CD4-positive, alpha-beta T cell treated with Interleukin-4 for 1 hour (primary cell): ENCODE data around the gene EXT2.

Experiments
- DNase-seq, 2 donors: peaks; one replicate each; pipeline ENCODE4 v3.0.0-alpha.2; 2020 to 2022

The EXT2 gene

DNA sequence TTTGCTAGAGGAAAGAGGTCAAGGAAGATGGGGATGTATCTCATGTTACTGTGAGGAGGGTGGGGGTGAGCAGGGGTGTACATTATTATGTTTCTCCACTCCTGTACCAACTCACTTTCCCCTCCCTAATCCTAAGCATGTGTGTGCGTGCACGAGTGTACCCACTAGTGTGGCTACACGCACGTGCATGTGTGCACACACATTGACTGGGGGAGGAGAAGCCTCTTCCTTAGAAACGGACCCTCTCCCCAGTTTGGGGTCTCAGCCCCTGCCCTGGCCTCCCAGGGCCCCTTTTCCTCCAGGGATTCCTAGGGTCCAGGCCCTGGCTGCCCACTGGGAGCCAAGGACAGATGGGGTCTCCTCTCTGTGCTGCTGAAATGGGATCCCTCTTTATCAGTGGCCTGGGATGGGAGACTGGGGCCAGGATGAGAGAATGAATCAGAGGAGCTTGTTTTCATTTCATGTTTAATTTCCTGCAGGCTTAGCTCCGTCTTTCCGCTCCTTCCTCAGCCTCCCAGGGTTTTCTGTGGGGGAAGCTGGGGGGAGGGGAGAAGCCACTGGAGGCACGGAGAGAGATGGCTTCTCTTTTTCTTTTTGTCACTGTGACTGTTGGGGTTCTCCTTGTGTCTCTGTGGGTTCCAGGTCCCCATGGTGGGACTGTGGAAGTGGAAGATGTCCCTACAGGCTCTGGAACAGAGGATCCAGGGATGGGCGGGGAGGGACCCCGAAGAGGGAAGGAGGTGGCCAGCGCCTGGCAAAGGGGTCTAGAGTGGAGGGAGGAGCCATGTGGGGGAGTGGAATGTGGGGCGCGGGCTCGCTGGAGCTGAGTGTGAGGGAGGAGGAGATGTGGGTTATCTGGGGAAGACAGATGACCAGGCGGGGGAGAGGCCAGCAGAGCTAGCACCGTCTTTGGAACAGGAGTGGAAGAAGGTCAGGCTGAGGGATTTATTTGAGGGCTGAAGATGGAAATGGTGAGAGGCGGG is 174.2 kb downstream of the EXT2 start:
- DNase-seq, result no peak

DNA sequence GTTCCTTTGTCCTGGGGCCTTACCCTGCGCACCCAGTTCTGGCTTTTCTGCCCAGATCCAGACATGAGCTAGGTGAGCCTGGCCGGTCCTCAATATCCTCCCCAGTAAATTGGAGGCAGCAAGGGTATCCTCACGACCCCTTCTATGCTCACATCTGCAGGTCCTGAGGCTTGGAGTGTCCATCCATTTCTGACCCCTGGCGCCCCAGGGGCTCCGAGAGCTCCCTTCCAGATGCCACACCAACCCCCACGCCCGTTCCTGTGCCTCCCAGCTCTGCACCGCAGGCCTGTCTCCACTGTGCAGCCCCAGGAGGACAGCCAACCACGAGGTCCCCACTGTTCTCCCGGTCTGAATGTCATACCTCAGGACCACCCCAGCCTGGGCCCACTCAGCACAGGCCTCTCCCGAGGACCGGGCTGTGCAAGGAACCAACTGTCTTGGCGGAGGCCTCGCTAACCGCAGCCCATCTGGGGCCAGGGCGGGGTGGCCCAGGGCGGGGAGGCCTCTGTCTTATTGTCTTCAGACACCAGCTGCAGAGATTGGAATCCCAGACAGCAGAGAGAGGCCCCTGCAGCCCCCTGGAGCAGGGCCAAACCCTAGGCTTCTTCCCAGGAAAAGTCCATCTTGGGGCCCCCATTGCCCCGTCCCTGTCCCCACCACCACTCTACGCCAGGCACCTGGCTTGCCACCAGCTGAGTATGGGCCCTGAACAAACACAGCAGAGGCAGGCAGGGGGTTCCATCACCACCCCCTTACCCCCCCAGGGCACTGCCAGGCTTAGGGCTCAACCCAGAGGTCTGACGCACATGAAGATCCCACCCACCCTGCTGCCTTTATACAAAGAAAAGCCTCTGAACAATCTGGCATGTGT is 175.2 kb downstream of the EXT2 start:
- DNase-seq, result no peak

DNA sequence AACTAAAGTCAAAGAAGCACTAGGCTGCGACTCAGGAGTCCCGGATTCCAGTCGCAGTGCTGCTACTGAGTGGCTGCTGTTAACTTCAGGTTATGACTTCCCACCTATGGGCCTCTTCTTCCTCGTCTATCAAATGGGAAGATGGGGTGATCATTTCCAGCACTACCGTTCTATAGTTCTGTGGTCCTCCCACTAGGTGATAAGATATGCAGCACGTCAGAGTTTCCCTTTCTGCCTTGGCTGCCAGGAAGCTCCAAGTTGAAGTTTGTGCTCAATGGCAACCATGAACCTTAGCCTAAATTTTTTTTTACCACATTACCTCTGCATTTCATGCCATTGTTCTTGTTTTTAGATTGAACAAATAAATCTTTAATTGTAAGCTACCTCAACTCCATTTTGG is 175.8 kb downstream of the EXT2 start:
- DNase-seq, result no peak

DNA sequence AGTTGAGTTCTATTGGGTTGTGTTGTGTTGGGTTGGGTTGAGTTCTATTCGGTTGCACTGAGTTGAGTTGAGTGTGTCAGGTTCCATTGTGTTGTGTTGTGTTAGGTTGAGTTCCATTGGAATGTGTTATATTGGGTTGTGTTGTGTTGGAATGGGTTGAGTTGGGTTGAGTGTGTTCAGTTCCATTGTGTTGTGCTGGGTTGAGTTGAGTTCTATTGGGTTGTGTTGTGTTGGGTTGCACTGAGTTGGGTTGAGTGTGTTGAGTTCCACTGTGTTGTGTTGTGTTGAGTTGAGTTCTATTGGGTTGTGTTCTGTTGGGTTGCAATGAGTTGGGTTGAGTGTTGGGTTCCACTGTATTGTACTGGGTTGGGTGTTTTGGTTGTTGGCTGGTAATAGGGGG is 178.9 kb downstream of the EXT2 start:
- DNase-seq, result no peak

DNA sequence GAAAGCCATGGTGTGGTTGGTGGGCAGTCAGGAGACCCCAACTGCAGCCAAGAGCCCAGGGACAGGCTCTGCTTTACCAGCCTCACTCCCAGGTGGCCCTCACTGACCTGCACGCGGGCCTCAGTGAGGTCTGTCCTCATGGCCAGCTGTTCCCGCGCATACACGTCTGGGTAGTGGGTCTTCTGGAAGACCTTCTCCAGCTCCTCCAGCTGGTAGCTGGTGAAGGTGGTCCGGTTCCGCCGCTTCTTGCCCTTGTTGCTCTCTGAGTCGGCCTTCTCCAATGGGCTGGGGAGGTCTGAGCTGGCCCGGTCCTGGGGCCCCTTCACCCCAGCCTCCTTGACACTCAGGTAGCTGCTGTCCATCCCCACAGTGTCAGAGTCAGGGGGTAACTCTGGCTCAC is 179.8 kb downstream of the EXT2 start:
- DNase-seq, result no peak

DNA sequence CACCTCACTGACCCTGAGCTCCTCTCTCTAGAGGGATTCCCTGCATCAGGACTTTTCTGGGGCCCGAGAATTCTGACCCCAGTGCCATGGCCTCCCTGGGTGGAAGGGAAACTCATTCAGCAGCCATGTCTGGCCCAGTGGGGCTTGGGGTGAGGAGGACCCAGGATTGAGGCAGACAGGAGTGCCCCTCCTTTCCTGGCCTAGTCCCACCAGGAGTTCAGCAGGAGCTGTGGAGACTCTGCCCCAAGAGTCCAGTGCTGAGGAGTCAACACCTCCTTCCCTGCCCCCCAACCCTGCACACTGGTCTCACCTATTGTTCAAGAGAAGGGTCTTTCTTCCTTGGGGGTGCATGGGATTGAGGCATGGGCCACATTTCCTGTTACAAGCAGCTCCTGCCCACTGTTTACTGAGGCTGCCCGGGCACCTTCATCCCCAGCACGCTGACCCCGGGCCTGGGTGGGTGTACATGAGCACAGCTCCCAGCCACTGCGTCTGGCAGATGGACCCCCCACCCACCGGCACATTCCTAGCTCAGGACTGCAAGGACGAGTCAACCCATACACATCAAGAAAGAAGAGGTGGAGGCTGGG is 180.6 kb downstream of the EXT2 start:
- peak in 1 of 2 donors; percentile 9 for DNase-seq

DNA sequence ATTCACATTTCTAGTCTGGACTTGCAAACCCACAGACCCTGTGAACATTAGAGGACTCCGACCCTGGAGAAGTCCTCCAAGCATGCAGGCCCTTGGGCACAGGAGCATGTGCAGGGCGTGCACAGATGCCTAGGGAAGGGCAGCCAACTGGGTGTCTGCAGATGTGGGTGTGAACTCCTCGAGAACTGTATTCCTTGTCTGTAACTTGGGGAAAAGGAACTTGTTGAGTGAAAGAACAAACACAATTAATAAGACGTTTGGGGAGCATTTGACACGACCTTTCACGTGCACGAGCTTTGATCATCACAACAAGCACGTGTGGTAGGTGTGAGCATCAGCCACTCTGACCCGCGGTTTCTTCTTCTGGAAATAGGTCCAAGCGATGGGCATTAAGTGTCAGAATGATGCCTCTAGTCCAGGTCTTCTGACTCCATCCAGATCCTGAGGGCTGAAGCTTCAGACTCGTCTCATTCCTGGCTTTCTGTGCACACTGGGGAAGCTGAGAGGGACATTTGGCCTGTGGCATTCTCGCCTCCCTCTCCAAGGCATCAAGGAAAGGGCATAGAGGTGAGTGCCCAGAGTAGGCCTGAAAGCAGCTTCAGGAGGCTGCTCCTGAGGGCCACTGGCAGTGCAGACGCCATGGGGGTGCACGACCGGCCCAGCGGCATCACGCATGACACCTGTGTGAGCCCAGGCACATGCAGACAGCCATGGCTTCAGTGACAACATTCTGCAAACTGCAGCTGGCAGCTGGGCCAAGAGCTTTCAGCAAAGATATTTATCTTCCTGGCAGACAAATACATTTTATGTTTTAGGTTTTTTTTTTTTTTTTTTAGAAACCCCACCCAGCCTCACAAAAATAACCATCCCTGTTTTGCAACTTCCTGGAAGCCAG is 182.0 kb downstream of the EXT2 start:
- no peak for DNase-seq

DNA sequence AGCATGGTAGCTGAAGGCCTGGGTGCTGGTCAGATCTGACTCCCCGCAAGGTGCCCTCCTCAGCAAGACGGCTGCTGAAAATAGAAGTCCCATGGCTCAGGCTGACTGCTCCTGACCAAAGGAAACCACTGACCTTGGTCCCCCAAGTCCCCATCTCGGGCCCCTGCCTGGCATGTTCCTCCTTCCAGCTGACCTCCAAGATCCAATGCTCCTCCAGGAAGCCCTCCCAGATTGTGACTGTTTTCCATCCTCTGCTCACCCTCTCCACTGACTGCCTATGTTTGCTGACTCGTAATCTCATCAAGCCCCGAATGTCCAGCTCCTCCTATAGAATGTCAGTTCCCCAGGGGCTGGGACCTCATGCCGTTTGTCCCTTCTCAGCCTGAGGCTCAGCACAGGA is 184.0 kb downstream of the EXT2 start:
- no peak for DNase-seq

DNA sequence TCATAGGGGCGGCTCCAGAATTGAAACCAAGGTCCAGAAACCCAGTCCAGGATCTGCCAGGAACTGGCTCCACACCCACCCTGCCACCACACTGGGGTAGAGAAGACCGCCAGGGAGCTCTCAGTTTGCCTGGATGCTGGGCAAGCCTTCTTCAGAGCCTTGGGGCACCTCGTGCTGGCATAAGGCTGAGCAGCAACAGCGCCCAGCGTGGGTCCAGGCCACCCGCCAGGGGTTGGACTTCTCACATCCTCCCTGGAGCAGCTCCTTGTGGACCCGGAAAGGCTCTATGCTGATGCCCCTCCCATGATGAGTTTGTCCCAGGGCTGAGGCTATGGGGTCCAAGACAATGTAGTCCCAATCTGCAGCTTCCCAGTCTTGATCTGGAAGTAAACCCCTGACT is 184.8 kb downstream of the EXT2 start:
- DNase-seq, result no peak

DNA sequence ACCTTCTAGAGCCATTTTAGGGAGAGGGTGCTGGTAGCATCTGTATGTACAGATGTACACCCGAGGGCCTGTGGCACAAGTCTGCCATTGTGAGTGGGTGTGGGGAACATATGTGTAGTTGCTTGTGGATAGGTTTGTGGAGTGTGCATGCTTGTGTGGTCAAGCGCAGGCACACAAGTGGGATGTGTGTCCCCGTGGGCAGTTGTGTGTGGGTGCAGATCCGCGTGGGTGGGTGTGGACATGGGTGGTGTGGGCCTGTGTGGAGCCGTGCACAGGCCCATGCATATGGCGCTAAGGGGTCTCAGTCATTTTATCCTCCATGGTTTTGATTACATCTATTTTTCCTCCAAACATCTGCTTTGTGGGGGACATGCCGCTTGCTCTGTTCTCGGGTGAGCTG is 185.7 kb downstream of the EXT2 start:
- DNase-seq, result no peak

DNA sequence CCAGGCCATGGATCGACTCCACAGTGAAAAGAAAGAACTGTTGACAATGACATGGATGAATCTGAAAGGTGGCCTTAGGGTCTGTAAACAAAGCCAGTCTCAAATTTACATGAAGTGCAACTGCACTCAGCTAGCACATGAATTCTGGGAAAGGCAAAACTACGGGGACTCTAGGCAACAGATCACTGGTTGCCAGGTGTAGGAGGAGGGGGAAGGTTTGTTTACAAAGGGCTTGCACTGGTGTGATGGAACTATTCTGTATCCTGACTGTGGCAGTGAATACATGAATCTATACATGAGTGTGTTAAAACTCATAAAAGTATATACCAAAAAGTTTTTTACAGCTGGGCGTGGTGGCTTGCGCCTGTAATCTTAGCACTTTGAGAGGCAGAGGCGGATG is 187.1 kb downstream of the EXT2 start:
- DNase-seq, result no peak

DNA sequence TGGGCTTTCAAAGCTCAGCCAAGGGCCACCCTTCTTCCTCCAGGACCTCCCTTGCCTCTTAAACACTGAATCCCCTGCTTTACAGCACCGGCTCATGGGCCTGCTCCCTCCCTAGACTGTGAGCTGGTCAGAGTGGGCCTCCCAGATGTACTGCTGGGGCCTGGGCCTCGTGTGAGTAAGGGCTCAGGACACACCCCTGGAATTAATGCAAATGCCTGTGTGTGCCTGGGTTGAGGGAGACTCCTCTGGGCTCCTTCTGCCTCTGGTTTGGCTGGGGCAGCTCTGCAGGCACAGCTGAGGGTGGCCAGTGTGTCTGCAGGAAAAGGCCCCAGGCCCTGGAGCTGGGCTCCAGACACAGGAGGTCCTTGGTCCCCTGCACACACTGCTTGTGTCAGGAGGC is 190.3 kb downstream of the EXT2 start:
- DNase-seq, result no peak

DNA sequence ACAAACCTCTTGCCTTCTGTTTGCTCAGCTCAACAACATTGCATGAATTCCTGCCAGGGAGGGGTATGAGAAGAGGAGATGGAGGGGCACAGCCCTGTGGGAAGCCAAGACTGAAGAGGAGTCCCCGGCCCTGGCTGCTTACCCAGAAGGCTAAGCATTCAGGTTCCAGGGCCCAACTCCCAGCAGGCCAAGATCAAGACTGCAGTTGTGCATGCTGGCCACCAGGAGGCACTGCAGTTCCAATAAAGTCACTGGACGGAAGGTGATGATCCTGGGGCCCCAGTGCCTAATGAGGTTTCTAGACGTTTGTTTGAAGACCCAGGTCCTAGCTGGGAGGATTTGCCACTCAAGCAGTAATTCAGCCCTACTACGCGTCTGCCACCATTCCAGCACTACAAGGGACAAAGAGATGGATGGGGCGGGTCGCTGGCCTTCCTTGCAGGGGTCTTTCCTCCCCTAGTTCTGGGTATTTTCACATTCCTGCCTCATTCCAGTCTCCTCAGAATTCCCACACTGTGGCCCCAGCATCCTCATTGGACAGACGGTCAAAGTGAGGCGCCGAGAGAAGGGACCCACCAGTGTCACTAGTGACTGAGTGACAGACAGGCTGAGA is 190.9 kb downstream of the EXT2 start:
- DNase-seq, result peak; percentile 52 to 60

DNA sequence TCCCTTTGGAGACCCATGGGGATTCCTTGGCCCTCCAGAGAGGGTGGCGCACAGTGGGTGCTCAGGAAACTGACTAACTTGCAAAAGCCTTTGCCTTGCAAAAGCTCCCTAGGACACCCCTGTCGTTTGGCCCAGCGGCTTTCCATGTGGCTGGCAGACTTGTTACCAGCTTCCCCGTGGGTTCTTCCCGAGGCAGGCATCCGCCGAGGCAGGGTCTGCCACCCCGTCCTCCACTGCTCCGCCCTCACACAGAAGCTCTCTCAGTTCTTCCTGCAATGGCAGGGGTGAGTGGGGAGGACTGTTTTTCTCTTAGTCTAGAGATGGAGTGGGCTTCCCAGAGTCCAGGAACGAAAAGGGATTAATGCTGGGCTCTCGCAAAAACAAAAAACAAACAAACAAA is 191.4 kb downstream of the EXT2 start:
- no peak for DNase-seq

DNA sequence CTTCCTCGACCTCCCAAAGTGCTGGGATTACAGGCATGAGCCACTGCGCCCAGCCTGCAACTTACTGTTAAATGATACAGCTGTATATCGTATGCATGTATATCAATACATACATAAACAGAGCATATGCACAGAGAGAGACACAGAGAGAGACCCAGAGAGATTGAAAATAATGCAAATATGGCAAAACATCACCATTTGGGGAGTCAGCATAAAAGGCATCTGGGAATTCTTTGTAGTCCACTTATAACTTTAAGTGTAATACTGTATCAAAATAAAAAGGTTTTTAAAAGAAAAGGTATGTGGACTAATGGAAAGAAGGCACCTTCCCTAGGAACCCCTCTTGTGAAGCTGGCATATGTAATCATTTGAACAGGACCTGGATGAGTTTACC is 192.7 kb downstream of the EXT2 start:
- DNase-seq, result no peak

DNA sequence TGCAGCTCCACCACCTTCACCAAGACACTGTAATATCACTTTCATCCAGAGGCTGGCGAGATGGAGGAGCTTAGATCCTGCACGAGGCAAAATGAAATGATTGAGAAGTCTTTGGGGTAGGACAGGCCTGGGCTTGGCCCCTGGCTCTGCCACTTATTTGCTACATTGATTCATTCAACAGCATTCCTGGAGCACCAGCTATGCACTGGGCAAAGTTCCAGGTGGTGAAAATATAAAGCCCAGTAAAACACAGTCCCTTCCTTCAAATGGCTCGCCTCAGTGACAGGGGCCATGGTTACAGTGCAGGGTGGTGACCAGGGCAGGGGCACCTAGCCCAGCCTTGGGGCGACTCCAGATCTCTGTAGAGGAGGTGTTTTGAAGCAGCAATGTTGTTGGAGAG is 194.7 kb downstream of the EXT2 start:
- no peak for DNase-seq
